HT-29 (cell line): Measurements from ENCODE around the gene ZNF701. TPM values are rescaled to one million over a fixed set of nuclear protein-coding genes. Genes with fewer than 3 reads are reported as not detected.

ENCODE experiments used
- small RNA-seq: library from RNA; depleted of rRNA; stranded (forward); fragments of <200 nt; gene quantifications from one replicate; pipeline ENCODE3, GENCODE V24; 2014
- total RNA-seq: library from RNA; depleted of rRNA; stranded (reverse); fragments of >200 nt; shearing (Covaris generic); gene quantifications from 2 replicates; pipeline ENCODE4 v1.2.3, GENCODE V29; 2014; rRNA removed

The ZNF701 gene
- total RNA-seq, 1 experiment from 2014 or later, result 2.1 TPM

Small RNA genes lying within 50 kb of the gene (small RNA-seq; reads per million reads assigned to genes)
- not detected for gene RPL39P34

Other genes with a start within 250 kb of the ZNF701 start
- gene ZNF610, start 234.0 kb upstream of the ZNF701 start, total RNA-seq, result not detected in 2 replicates
- not detected in 2 replicates for gene ZNF880, start 200.4 kb upstream of the ZNF701 start, total RNA-seq
- gene ZNF528, start 172.4 kb upstream of the ZNF701 start, total RNA-seq, result not detected in 2 replicates
- gene ZNF534, start 141.1 kb upstream of the ZNF701 start, total RNA-seq, result not detected in 2 replicates
- gene ZNF578, start 116.7 kb upstream of the ZNF701 start, total RNA-seq, result not detected in 2 replicates
- 1.8 and 2.1 TPM in 2 replicates for gene ZNF808, start 42.6 kb upstream of the ZNF701 start, total RNA-seq
- 5.7 and 6.4 TPM in 2 replicates for gene ZNF83, start 68.1 kb downstream of the ZNF701 start, total RNA-seq
- 1.3 and 3.3 TPM in 2 replicates for gene ZNF611, start 164.8 kb downstream of the ZNF701 start, total RNA-seq
- 4.0 and 6.6 TPM in 2 replicates for gene ZNF600, start 216.5 kb downstream of the ZNF701 start, total RNA-seq